GM18505 (cell line): ENCODE measurements around the gene ARHGAP10.
"Not testable (repeated sequence)": the region's sequence is repeated elsewhere in the genome, so short reads cannot be mapped to it uniquely, and the experiment has no call there.

ENCODE experiments used
- ATAC-seq: cut with Tn5 transposase; IDR thresholded peaks from one replicate; pipeline ENCODE4 v1.9.1; 2021; ENCODE audit not compliant: unreplicated experiment
- POLR2A ChIP-seq: IDR thresholded peaks from 4 replicates; pipeline ENCODE4 v1.6.1; 2011; ENCODE audit warnings: borderline replicate concordance; ENCODE audit not compliant: insufficient read depth, insufficient read length; ENCODE audit errors: extremely low read depth

ARHGAP10 gene

GRCh38 chr4:147880511-147880910, 148.6 kb downstream of the ARHGAP10 start:
- TF ChIP-seq POLR2A: no peak
- no peak for ATAC-seq

DNA sequence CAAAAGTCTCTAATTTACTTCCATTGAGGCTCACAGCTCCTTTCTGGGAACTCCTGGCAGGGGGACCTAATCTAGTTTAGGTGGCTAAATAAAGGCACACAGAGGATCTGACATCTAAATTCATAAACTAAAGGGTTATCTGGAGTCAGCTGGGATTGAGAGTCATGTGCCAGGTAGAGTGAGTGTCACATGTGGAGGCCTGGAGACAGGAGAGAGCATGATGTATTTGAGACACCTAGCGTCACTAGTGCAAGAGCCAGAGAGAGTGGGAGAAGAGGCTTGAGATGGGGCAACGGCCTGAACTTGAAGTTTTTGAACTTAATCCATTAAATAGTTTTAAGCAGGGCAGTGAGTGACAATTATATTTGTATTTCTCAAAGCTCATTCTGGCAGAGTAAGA, 152.6 kb downstream of the ARHGAP10 start:
- no peak for ATAC-seq
- TF ChIP-seq POLR2A: no peak

- ATAC-seq: not testable (repeated sequence)
These were observed 153.3 kb downstream of the ARHGAP10 start for GRCh38 chr4:147885216-147885615.

DNA sequence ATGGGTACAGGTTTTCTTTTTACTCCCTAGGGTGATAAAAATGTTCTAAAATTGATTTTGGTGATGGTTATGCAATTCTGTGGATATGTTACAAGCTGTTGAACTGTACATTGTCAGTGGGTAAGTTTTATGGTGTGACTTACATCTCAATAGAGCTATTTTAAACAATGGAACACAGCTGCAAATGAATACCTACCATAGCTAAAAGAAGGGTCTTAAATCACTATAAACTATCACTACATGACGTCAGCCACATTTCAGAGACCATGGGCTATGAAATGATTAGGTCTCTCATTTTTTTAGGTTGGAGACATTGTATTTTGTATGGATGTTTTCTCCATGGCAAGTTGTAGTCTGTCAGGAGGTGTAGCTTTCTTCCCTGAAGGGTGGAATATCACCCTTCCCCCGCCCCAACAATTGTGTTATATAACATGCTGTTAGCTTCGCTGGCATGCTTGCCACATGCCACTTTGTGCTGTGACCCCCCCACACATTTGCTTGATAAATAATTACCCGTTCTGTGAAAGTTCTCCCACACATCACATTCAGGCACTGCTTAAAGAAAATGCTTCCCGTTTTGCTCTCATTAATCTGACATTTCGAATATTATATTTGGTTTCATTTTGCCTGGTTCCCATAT, 159.7 kb downstream of the ARHGAP10 start:
- no peak for TF ChIP-seq POLR2A
- no peak for ATAC-seq

GRCh38 chr4:147899512-147899911, 167.6 kb downstream of the ARHGAP10 start:
- no peak for ATAC-seq
- TF ChIP-seq POLR2A: no peak

- no peak for TF ChIP-seq POLR2A
- ATAC-seq: no peak
These were observed 169.5 kb downstream of the ARHGAP10 start for GRCh38 chr4:147901388-147901787.

DNA sequence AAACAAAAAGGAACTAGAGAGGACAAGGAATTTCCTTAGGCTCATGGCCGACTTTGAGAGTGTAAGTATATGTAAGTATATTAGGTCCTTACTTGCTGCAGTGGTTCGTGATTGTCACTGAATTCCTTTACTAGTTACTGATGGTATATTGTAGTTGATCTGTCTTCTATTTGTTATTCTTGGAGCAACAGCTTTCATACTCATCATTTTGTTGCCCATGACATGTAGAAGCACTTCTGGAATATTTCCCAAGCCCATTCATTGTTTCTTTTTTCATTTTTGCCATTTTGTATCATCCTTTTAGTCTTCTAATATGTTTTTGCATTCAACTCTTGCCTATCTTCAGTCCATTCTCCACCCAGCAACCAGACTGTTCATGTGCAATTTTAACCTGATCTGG, 170.0 kb downstream of the ARHGAP10 start:
- ATAC-seq: no peak
- TF ChIP-seq POLR2A: no peak

- ATAC-seq: no peak
- no peak for TF ChIP-seq POLR2A
These were observed 177.3 kb downstream of the ARHGAP10 start for GRCh38 chr4:147909225-147909624.

DNA sequence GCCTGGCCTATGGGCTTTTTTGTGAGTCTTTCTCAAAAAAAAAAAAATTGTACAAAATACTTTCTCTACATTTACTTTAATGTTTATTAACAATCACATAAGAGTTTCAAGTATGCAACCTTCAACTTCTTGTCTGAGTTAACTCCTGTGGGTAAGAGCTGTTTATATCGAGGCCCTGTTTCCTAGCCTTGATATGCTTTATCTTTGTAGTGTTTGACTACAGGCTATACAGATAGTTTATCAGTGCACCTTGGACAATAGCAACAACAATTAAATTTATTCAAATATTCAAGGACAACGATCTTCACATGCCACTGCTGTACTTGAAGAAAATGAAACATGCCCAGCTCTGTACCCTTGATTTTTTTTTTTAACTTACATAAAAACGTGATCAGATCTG, 178.4 kb downstream of the ARHGAP10 start:
- no peak for TF ChIP-seq POLR2A
- ATAC-seq: no peak

GRCh38 chr4:147912106-147912505, 180.2 kb downstream of the ARHGAP10 start:
- not testable (repeated sequence) for ATAC-seq

GRCh38 chr4:147913137-147913536, 181.2 kb downstream of the ARHGAP10 start:
- ATAC-seq: no peak
- TF ChIP-seq POLR2A: no peak

DNA sequence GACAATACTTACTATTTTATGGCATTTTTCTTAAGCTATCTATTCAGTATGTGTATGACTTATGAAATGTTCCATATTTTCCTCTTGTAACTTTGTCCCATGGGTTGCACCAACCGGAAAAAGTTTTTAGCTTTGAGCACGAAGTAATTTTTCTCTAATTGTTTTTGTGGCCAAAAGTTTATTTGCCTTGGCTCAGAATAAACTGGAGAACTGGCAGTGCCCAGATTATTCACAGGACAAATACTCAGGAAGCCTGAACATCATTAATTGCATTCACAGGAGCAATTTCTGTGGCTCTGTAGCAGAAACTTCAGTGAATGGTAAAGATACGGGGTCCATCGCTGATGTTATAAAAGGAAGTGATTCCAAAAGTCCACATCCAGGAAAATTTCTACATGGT, 184.5 kb downstream of the ARHGAP10 start:
- no peak for ATAC-seq
- no peak for TF ChIP-seq POLR2A

GRCh38 chr4:147923381-147923780, 191.5 kb downstream of the ARHGAP10 start:
- no peak for TF ChIP-seq POLR2A
- ATAC-seq: no peak

GRCh38 chr4:147923854-147924253, 192.0 kb downstream of the ARHGAP10 start:
- no peak for TF ChIP-seq POLR2A
- no peak for ATAC-seq
